HG02840 (cell line): ENCODE measurements around the gene METTL25B.

Source experiments
- ATAC-seq: cut with Tn5 transposase; IDR thresholded peaks from one replicate; pipeline ENCODE4 v1.9.1; 2021; ENCODE audit warnings: mild to moderate bottlenecking, moderate library complexity, moderate number of reproducible peaks; ENCODE audit not compliant: unreplicated experiment, low FRiP score

Gene METTL25B

GRCh38 chr1:156725683-156726280 lies 2.5 kb upstream of the METTL25B start:
- no peak for ATAC-seq

- no peak for ATAC-seq
These were observed 1.6 kb upstream of the METTL25B start for GRCh38 chr1:156726549-156727226.

- ATAC-seq = no peak
These were observed 777 bp upstream of the METTL25B start for GRCh38 chr1:156727492-156727891.

- ATAC-seq = peak; percentile 84
These were observed 562 bp downstream of the METTL25B start, which contains the start of gene ISG20L2 for GRCh38 chr1:156728599-156729462. ISG20L2 (minus strand) TSS chr1:156728766; CDS start chr1:156727652, 1,114 bp downstream.

- ATAC-seq = no peak
These were observed 5.8 kb downstream of the METTL25B start for GRCh38 chr1:156733989-156734584.

- ATAC-seq = no peak
These were observed 10.1 kb downstream of the METTL25B start for GRCh38 chr1:156738407-156738806.

GRCh38 chr1:156738916-156739315 lies 10.6 kb downstream of the METTL25B start:
- no peak for ATAC-seq

- no peak for ATAC-seq
These were observed 12.0 kb downstream of the METTL25B start for GRCh38 chr1:156740237-156740740.

- ATAC-seq = peak; percentile 90
These were observed 12.6 kb downstream of the METTL25B start, which contains the start of gene MRPL24 for GRCh38 chr1:156740741-156741480. MRPL24 (minus strand) TSS chr1:156741088; CDS start chr1:156738704, 2,384 bp downstream.

- no peak for ATAC-seq
These were observed 13.3 kb downstream of the METTL25B start for GRCh38 chr1:156741481-156741983.

- ATAC-seq = no peak
These were observed 13.7 kb downstream of the METTL25B start for GRCh38 chr1:156742017-156742416.

GRCh38 chr1:156742801-156743200 lies 14.5 kb downstream of the METTL25B start:
- no peak for ATAC-seq

- no peak for ATAC-seq
These were observed 15.4 kb downstream of the METTL25B start for GRCh38 chr1:156743367-156744302.

- ATAC-seq = no peak
These were observed 16.1 kb downstream of the METTL25B start for GRCh38 chr1:156744344-156744743.

- no peak for ATAC-seq
These were observed 16.6 kb downstream of the METTL25B start for GRCh38 chr1:156744786-156745419.

- no peak for ATAC-seq
These were observed 17.6 kb downstream of the METTL25B start for GRCh38 chr1:156745881-156746280.

- no peak for ATAC-seq
These were observed 18.1 kb downstream of the METTL25B start for GRCh38 chr1:156746406-156746727.
